Neutrophil (primary cell): ENCODE results near the gene ING3.

ENCODE experiments used
- H3K27ac ChIP-seq: fragments of 200-600 bp; sonication (generic); 2 replicates; pipeline ENCODE4 v1.5.1; 2016; ENCODE audit warnings: mild to moderate bottlenecking, moderate library complexity
- H3K27me3 ChIP-seq: fragments of 200-600 bp; sonication (generic); 2 replicates; pipeline ENCODE4 v1.6.0; 2016; ENCODE audit warnings: mild to moderate bottlenecking
- H3K36me3 ChIP-seq: fragments of 200-600 bp; sonication (generic); 2 replicates; pipeline ENCODE4 v1.5.1; 2017
- H3K4me1 ChIP-seq, 2 experiments: fragments of 200-600 bp in 1 of 2; sonication (generic) in 1 of 2; 1 replicate in 1 of 2; 2 replicates in 1 of 2; pipeline versions ENCODE4 v1.5.1 to v1.6.1; 2013 to 2016; ENCODE audit warnings: low read depth in 1 of 2, low read length in 1 of 2, mild to moderate bottlenecking in 1 of 2, moderate library complexity in 1 of 2; ENCODE audit not compliant: control insufficient read depth in 1 of 2, insufficient read depth in 1 of 2
- H3K4me3 ChIP-seq, 2 experiments: fragments of 200-600 bp in 1 of 2; sonication (generic) in 1 of 2; 1 replicate in 1 of 2; 2 replicates in 1 of 2; pipeline ENCODE4 v1.5.1; 2013 to 2016; ENCODE audit warnings: low read depth in 1 of 2, low read length in 1 of 2, mild to moderate bottlenecking in 1 of 2, moderate library complexity in 1 of 2
- H3K9me3 ChIP-seq: fragments of 200-600 bp; sonication (generic); 2 replicates; pipeline ENCODE4 v1.5.1; 2016
- CTCF ChIP-seq: fragments of 200-600 bp; sonication (generic); IDR thresholded peaks from 2 replicates; pipeline ENCODE4 v1.5.1; 2016; ENCODE audit warnings: antibody characterized with exemption

The ING3 gene

GRCh38 chr7:120989257-120990220 lies 39.0 kb downstream of the ING3 start:
- Histone ChIP-seq H3K9me3 (no peaks in the 10 kb centered on the region), H3K27ac (no peak overlapping the region), H3K36me3 (no peaks in the 10 kb centered on the region), H3K4me1 (peaks cover 17 to 22% of the 10 kb centered on the region in 2 experiments), H3K4me3 (peak overlapping the region in 1 of 2 experiments; percentile 53), H3K27me3 (peaks cover 68% of the 10 kb centered on the region)
- TF ChIP-seq CTCF, result no peak

GRCh38 chr7:120990468-120991118 lies 40.0 kb downstream of the ING3 start:
- H3K4me1 ChIP-seq, result peaks cover 27 to 33% of the 10 kb centered on the region in 2 experiments
- H3K36me3 ChIP-seq, result no peaks in the 10 kb centered on the region
- H3K9me3 ChIP-seq, result no peaks in the 10 kb centered on the region
- H3K27ac ChIP-seq, result no peak overlapping the region
- no peak overlapping the region for H3K4me3 ChIP-seq
- H3K27me3 ChIP-seq, result peaks cover 68% of the 10 kb centered on the region
- TF ChIP-seq CTCF, result no peak

- Histone ChIP-seq H3K27me3 (peaks cover 67% of the 10 kb centered on the region), H3K4me3 (no peak overlapping the region), H3K9me3 (no peaks in the 10 kb centered on the region), H3K27ac (no peak overlapping the region), H3K4me1 (peaks cover 33 to 39% of the 10 kb centered on the region in 2 experiments), H3K36me3 (no peaks in the 10 kb centered on the region)
- TF ChIP-seq CTCF, result no peak
Observed at GRCh38 chr7:120991161-120991560, 40.6 kb downstream of the ING3 start.

GRCh38 chr7:120991581-120991980 lies 41.0 kb downstream of the ING3 start:
- Histone ChIP-seq H3K27me3 (peaks cover 62% of the 10 kb centered on the region), H3K9me3 (no peaks in the 10 kb centered on the region), H3K4me3 (no peak overlapping the region), H3K27ac (no peak overlapping the region), H3K4me1 (peaks cover 37 to 43% of the 10 kb centered on the region in 2 experiments), H3K36me3 (no peaks in the 10 kb centered on the region)
- no peak for TF ChIP-seq CTCF

- Histone ChIP-seq H3K27ac (no peak overlapping the region), H3K36me3 (no peaks in the 10 kb centered on the region), H3K9me3 (no peaks in the 10 kb centered on the region), H3K27me3 (peaks cover 61% of the 10 kb centered on the region), H3K4me3 (no peak overlapping the region), H3K4me1 (peaks cover 42 to 51% of the 10 kb centered on the region in 2 experiments)
- TF ChIP-seq CTCF, result no peak
Observed at GRCh38 chr7:120992272-120992964, 41.8 kb downstream of the ING3 start.
